NCI-H187 treated with DMSO at 0.1 percent for 48 hours (cell line): ENCODE measurements around the gene AK1.

Experiments used
- DNase-seq: peaks from one replicate; lab custom pipeline; 2025; lab: John Stamatoyannopoulos, UW

Gene AK1

DNA sequence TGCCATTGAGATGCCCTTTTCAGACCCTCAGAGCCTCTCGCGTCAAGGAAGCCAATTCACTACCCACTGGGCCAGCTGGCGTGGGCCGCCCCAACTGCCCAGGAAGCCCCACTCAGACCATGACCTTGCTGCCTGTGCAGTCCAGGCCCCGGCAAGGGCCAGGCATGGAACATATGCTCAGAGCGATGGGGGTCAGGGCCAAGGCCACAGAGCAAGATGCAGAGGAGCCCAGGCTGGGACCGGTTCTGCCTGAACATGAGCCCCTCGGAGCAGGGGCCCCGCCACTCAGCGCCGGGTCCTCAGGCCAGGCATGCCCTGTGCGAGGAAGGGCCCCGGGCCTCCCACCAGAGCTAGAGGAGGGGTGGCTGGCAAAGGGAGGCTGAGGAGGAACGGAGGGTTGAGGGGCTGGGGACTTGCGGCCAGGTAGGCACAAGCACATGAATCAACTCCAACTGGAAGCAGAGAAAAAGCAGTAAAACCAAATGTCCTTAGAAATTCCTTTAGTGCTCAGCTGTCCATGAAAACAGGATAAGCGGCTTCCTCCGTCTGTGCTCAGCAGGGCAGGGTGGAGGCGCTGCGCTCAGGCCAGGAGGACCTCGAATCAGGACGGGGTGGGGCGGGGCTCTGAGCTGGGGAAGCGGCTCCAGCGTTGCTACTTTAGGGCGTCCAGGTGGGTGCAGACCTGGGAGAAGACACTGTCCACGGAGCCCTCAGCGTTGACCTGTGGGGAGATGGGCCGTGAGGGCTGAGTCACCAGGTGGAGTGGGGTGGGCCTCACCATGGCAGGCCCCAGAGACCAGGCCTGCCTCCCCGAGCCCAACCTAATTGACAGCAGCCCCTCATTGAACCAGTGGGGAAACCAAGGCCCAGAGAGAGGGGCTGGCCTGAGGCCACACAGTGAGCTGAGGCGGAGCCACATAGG lies 9.9 kb downstream of the AK1 start:
- DNase-seq = no peak

DNA sequence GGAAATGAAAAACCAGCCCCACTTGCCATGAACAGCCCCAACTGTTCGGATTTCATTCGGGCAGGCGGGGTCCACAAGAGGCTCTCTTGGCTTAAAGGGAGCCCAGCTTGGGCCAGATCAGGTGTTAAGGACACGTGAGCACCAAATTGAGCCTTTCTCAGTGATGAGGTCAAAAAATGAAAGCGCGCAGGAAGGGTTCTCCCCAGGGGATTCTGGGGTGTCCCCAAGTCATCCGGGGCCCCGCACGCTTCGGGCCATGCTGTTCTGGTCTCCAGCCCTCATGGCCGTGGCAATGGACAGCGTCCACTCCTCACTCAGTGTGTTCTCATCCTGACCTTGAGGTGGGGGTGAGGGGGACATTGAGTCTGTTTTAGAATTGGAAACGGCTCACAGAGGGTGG lies 10.9 kb downstream of the AK1 start:
- no peak for DNase-seq

DNA sequence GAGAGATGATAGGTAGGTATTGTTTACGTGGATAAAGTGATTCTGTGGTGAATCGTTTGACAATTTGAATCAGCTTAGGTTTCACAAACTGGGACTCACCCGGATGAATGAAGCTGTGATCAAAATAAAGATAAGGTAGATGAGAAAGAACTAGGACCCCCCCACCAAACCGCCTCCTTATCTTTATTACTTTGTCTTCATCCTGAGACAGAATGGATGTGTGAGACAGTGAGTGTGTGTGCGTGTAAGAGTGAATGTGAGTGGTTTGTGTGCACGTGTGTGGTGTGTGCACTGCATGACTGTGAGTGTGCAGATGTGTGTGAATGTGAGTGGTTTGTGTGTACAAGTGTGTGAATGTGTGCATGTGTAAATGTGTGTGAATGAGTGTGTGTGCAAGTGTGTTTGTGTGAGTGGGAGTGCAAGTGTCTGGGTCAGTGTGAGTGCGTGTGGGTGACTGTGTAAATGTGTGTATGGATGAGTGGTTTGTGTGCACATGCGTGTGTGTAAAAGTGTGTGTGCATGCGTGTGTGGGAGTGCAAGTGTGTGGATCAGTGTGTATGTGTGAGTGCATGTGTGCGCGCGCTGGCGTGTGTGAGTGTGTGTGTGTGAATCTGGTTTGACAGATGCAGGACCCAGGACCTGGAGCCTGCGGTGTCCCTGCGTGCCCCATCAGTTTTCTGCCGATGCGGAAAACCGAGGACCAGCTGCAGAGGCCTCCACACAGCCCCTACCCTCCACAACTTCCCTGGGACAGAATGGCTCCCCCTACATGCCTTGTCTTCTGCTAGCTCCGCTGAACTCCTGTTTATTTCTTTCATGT lies 11.6 kb downstream of the AK1 start:
- no peak for DNase-seq

DNA sequence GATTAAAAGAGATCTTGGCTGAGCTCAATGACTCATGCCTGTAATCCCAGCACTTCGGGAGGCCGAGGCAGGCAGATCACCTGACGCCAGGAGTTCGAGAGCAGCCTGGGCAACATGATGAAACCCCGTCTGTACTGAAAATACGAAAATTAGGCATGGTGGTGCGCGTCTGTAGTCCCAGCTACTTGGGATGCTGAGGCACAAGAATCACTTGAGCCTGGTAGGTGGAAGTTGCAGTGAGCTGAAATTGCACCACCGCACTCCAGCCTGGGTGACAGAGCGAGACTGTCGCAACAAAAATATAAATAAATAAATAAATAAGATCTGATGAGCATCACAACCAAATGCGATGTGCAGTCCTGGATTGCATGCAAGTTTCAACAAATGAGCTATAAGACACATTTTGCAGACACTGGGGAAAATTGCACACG lies 14.3 kb downstream of the AK1 start:
- no peak for DNase-seq

DNA sequence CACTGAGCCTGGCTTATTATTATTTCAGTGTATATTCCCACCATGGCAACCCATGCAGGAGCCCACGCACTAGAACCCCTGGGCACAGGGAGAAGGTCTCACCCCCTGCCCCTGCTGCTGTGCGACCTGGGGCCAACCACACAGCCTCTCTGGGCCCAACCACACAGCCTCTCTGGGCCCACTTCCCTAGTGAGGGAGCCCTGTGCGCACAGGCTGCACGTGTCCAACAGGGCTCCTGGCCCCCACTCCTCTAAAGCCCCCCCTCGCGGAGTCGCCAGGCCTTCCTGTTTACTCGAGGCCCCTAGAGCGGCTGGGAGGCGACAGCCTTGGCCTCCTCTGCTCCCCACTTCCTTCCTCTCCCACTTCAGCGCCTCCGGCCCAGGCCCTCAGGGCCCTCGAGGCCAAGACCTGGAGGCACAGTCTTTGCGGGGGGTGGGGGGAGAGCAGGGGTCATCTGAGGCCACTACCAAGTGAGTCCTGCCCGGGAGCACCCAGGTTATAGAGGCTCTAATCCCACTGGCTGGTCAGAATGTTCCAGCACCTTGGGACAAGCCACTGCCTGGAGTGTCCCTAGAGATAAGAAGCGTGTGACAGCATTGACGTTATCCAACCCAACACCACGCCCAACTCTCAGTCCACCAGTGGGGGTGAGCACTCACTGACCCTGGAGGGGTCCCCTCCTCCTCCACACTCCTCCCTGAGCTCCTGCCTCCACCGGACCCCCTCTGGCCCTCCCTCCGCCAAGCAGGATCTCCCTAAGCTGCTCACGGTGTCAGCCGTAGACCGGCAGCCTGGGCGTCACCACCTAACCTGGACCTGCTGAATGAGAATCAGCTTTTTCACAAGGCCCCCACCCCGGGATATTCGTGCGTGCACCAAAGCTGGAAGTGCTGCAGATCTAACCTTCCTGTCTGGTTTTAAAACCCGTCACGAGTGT lies 15.1 kb downstream of the AK1 start:
- DNase-seq = no peak

DNA sequence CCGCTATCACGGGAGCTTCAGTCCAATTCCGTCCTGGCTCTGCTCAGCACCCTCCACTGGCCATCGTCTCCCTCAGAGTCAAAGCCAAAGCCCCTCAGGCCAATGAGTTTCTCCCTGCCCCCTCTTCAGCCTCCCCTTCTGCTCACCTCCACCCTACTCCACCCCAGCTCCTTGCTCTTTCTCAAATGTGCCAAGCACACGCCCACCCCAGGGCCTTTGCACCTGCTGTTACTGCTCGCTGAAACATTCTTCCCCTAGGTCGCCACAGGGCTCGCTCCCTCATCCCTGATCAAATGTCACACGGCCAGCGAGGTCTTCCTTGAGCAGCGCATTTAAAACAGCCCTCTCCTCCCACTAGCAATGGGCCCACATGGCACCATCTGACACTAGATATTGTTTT lies 16.7 kb downstream of the AK1 start:
- DNase-seq = no peak

DNA sequence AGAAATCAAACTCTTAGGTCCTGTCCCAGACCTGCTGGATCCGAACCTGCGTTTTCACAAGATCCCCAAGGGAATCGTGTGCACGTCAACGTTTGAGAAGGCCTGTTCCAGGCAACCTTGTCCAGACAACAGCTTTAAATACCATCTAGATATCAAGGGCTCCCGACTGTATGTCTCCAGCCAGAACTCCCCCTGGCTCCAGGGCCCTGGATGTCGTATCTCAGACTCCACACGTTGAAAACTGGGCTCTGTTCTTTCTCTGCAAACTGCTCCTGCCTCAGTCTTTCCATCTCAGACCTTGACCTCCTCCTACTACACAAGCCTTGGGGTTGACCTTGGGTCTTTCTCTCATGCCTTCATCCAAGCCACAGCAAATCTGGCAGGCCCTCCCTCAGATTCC lies 17.2 kb downstream of the AK1 start:
- no peak for DNase-seq

DNA sequence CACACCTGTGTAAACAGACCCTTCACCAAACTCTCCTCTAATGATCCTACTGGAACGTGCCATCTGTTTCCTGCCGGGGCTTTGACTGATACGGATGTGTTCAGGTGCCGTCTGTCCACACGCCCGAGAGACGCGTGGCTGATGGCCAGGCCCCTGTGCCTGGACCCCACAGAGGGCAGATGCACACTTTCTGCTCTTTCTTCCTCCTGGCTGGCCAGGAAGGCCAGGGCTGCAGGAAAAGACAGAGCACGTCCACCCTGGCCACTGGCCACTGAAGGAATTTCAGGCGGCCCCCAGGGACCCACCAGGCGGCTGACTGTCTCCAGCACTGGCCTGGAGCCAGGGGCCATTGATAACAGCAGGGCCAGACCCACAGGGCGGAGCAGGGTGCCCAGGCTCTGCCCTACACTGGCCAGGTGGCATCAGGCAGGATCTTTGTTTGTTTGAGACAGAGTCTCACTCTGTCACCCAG lies 19.4 kb downstream of the AK1 start:
- DNase-seq = no peak

DNA sequence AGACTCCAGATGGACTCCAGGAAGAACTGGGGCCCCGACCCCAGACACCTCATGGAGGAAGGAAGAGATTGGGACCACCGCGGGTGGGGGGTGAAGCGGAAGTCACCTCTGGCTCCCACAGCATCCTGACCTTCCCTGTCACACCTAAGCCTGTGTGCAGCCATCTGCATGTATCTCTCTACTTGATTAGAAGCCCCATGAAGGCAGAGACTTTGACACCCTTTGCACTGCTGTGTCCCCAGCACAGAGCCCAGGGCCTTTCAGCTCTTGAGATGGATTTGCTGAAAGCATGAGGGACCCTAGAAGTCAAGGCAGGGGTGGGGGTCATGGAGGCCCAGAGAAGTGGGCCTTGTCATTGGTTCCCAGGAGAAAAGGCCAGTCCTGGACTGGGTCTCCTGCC lies 20.2 kb downstream of the AK1 start:
- DNase-seq = no peak

DNA sequence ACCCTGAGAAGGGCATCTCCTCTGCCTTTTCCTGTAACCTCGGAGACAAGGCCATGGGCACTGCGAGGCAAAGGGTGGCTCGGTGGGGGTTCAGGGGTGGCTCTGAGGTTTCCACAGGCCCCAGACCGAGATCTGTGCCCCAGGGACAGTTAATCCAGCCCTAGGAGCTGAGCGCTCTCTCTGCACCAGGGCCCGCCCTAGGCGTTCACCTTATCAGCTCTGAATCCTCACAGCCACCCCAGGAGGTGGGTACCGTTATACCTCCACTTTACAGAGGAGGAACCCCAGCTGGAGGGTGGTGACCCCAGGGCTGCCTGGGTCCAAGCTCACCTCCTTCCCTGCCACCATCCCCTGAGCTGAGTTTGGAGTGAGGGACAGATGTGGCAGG lies 20.8 kb downstream of the AK1 start:
- DNase-seq = no peak

DNA sequence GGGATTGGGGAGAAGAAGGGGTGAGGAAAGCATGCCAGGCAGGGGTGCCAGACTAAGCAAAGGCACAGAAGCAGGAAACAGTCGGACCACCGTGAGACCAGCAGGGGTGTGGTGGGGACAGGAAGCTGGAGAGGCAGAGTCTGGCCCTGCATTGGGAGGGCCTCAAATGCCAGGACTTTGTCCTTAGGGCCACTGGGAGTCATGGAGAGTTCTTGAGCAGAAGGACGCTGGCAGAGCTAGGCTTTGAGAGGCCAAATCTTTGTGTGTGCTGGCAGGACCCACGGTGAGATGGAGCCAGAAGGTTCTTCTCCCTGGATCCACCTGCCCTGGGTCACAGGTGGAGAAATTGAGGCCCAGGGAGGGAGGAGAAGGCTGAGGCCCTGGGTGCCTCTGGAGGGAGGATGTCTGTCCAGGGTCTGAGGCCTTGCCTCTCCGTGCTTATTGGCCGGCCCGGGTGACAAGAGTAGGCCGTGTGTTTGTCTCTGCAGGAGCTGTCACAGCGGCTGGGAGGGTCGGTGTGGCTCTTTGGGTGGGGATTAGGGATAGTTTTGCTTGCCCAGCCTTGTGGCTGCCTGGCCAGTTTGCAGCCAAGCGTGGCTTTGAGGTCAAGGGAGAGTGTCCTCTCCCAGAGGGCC lies 21.3 kb downstream of the AK1 start:
- no peak for DNase-seq

DNA sequence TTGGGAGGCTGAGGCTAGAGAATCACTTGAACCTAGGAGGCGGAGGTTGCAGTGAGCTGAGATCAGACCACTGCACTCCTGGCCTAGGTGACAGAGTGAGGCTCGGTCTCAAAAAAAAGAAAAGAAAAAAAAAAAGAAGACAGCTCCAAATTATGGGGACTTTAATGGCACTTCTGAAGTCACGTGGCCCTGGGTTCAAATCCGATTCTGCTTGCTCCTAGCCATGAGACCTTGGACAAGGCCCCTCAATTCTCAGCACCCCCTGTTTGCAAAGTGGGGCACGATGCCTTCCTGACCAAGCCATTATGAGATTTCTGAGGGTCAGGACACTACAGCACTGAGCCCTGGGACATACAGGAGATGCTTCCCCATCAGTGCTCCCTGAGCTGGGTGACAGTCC lies 22.0 kb downstream of the AK1 start:
- DNase-seq = no peak

DNA sequence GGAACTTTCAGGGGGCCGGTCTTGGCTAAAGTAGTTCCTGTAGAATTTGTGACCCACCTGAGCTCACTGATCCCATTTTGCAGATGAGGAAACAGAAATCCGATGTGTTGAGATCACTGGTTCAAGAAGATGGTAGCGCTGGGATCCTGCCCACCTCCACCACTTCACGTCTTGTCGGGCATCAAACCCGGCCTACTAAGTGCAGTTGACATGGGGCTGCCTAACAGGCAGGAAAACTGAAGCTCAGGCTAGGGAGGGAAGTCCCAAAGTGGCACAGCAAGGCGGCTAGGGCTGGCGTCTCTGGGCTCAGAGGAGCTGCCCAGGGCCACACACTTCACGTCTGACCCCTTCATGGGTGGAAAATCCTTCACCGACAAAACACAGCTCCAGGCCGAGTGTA lies 22.5 kb downstream of the AK1 start:
- DNase-seq = no peak

DNA sequence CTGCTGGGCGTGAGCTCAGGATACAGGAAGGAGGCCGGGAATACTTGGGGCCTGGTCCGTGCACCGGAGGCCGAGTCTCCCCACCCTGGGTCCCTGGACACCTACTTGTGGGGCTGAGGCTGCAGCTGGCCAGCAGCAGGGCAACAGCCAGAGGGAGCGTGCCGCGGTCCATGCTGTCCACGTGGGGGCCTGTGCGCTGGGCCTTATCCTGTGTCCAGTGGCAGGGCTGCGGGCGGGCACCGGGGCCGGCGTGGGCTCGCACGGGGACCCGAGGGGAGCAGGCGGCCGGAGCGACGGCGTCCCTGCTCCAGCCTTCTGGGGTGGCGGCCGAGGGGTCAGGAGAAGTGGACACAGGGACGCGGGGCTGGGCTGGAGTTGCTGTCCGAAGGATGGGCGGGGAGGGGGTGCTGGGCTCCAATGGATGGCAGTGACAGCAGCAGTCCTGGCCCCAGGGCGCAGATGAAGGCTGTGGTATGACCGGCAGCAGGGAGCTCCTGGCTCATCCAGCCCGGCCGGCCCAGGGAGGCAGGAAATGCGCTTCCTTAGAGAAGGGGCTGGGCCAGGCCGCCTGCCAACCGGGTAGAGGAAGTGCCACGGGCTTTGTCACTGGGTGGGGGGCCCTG lies 23.2 kb downstream of the AK1 start, which contains the start of gene ENG:
TSS of gene ENG (minus strand) at position 475 of the 623 bp plus-strand sequence. CDS start at position 172, 303 bp downstream.
- no peak for DNase-seq

DNA sequence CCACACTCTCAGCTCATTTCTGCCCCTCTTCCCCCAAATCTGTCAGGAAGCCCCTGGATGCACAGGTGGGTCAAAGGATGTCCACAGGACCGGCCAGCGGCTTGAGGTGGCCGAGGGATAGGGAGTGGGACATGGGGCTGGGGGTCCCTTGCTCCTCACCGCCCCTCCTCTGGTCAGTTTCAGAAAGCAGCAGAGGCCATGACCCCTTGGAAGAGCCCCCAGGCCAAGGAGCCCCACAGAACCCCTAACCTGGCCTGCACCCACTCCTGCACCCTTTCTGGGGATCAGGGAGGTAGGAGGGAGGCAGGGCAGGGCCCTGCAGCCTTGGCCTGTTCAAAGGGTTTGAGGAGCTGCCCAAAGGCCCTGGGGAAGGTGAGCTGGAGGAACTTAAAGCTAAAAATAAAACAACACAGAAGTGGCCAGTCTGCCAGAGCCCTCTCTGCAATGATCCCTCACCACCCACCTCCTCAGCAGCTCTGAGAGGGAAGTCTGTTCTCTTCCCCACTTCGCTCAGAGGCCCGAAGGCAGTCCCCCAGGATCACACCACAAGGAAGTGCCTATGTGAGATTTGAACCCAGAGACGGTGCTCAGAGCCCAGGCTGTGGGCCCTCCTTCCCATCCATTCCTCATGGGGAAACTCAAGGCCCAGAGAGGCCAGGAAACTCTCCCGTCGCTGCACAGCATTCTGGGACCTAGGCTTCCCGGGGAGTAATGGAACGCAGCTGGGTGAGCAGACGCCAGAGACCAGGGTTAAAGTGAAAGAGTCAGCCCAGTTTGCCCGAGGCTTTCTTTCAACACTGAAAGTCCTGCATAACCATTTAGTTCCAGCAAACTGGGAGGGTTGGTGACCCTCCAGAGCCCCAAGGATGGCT lies 23.9 kb downstream of the AK1 start:
- DNase-seq = no peak

DNA sequence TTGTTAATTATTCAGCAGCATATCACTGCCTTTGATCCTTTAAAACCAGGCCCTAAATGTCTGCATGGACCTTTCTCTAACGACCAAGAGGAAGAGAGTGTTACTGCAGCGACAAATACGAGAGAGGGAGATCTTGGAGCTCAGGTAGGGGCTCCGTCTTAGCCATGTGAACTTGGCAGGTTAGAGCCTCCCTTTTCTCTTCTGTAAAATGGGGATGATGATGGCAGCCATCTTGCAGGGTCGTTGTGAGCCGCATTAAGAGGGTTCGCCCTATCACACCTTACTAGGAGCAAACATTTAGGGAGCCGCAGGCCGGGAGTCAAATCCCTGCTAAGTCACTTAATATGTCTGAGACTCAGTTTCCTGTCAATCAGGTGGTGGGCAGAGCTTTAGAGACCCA lies 24.6 kb downstream of the AK1 start:
- DNase-seq = no peak

DNA sequence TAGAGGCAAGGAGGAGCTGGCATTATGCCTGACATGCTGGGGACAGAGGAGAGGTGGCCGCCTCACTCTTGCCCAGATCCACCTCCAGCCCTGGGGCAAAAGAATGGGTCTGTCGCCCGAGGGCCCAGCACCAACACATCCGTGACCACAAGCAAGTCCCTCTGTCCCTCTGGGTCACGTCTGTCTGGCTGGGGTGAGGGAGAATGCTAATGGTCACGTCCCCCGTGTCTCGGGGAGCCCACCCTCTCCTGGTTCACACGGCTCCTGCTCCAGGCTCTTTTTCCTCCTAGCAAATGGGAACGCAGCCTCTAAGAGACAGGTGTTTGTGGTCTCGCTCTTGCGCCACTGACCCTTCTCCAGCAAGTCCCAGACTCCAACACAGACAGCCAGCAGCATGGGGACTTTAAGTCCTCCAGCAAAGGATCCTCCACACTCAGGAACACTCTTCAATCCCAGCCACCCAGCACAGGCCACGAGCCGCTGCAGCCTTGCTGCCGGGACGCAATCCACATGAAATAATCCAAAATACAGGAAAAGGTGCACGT lies 27.1 kb downstream of the AK1 start:
- no peak for DNase-seq

DNA sequence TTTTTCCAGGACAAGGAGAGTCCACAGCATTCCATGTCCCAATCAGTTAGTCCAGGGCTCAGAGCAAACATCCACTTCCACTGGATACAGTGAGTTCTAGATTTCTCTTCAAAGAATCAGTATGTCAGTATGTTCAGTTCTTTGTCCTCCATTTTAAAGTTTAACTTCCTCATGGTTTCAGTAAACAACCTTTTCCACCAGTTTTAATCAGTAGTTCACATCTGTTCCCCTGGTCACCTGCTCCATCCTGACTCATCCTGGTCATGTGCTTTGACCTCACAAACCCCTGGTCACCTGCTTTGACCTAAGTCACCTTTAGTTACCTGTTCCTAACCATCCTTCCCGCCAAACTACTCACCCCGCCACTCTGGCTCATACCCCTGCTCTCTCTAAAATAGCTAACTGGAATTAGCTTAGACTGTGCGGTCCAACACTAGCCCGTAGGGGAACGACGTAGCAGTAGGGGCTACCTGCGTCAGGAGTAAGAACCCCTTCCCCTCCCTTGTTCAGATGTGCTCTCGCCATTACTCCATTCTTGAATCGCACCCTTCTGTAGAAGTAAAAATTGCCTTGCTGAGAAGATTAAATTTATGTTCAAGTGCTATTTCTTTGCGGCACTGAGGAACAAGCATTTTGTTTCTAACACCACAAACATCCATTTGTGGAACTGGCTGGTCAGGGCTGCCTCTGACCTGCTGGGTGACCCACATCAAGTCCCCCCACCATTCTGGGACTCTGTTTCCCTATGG lies 28.5 kb downstream of the AK1 start:
- DNase-seq = no peak
